Karpas-422 (cell line): ENCODE results near the gene RGR. TPM values are rescaled to one million over a fixed set of nuclear protein-coding genes. Genes with fewer than 3 reads are reported as not detected.

Experiments
- DNase-seq: peaks from one replicate; pipeline ENCODE4 v3.0.0-alpha.2; 2015
- H2AFZ ChIP-seq: fragments of 200-600 bp; sonication (generic); 2 replicates; pipeline ENCODE4 v1.6.1; 2014; ENCODE audit warnings: antibody characterized with exemption, low read length, mixed read lengths
- H3K27ac ChIP-seq: fragments of 200-600 bp; sonication (generic); 2 replicates; pipeline ENCODE4 v1.5.1; 2014; ENCODE audit warnings: mild to moderate bottlenecking, low read length, moderate library complexity
- H3K27me3 ChIP-seq: fragments of 200-600 bp; sonication (generic); 2 replicates; pipeline ENCODE4 v1.6.1; 2014; ENCODE audit warnings: low read length, mixed read lengths
- H3K36me3 ChIP-seq: fragments of 200-600 bp; sonication (generic); 2 replicates; pipeline ENCODE4 v1.6.1; 2014; ENCODE audit warnings: low read length, mixed read lengths; ENCODE audit not compliant: insufficient read depth
- H3K4me1 ChIP-seq: fragments of 200-600 bp; sonication (generic); 2 replicates; pipeline ENCODE4 v1.6.1; 2014; ENCODE audit warnings: mild to moderate bottlenecking, low read length, mixed read lengths
- H3K4me2 ChIP-seq: fragments of 200-600 bp; sonication (generic); 2 replicates; pipeline ENCODE4 v1.6.1; 2014; ENCODE audit warnings: low read length, low read depth, mild to moderate bottlenecking; ENCODE audit not compliant: poor library complexity, severe bottlenecking
- H3K4me3 ChIP-seq: fragments of 200-600 bp; sonication (generic); 2 replicates; pipeline ENCODE4 v1.5.1; 2014; ENCODE audit warnings: mild to moderate bottlenecking, antibody characterized with exemption, low read length, mixed read lengths
- H3K79me2 ChIP-seq: fragments of 200-600 bp; sonication (generic); 2 replicates; pipeline ENCODE4 v1.6.1; 2014; ENCODE audit warnings: mild to moderate bottlenecking, low read length, mixed read lengths
- H3K9ac ChIP-seq: fragments of 200-600 bp; sonication (generic); 2 replicates; pipeline ENCODE4 v1.6.0; 2014; ENCODE audit warnings: low read length
- H3K9me2 ChIP-seq: fragments of 200-600 bp; sonication (generic), shearing (Covaris generic); replicated peaks from 2 replicates; pipeline ENCODE4 v1.6.0; 2014; ENCODE audit warnings: mild to moderate bottlenecking, low read length, moderate library complexity; ENCODE audit not compliant: insufficient read depth
- H3K9me3 ChIP-seq: fragments of 300-700, 200-600 bp; sonication (generic); 2 replicates; pipeline ENCODE4 v1.6.1; 2014; ENCODE audit warnings: low read length, mixed read lengths
- H4K20me1 ChIP-seq: fragments of 200-600 bp; sonication (generic); 2 replicates; pipeline ENCODE4 v1.6.1; 2014; ENCODE audit warnings: mild to moderate bottlenecking, antibody characterized with exemption, low read length, low read depth; ENCODE audit not compliant: insufficient read depth
- total RNA-seq: library from RNA; depleted of rRNA; stranded (reverse); fragments of >200 nt; shearing (Covaris generic); gene quantifications from 2 replicates; pipeline ENCODE4 v1.2.3, GENCODE V29; 2014; ENCODE audit warnings: low replicate concordance

Gene RGR
- total RNA-seq, 1 experiment from 2014 or later, result not detected

DNA sequence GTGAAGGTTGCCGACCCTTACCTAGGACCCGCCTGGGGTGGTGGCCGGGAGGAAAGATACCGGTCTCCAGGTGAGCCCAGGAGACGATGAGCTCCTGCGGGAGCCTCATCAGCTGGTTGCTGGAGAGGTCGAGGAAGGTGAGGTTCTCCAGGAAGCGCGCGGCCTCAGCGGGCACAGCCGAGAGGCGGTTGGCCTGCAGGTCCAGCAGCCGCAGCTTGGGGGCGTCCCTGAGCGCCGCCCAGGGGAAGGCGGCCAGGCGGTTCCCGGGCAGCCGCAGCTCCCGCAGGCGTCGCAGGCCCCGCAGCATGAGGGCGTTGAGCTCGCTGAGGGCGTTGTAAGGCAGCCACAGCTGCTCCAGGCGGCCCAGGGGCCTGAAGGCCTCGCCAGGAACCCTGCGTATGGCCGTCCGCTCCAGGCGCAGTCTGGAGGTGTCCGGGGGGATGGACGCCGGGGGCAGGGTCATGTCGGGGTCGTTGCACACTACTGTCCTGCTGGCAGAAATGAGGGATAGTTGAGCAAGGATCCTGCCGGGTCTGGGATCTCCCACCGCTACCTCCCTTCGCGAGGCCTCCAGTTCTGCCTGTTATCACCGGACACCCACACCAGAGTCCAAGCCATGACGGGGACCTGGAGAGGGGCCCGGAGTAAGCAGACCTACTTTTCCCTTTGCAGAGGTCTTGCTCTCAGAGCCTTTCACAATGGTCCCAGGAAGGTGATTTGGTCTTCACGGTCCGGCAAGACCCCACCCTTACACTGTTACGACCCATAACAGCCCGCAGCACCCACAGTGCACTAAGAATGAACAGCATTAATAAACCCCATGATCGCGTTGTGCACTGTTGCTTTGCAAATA is 7.4 kb upstream of the RGR start:
- no peaks in the 10 kb centered on the region for H4K20me1 ChIP-seq
- no peak overlapping the region for H3K27ac ChIP-seq
- no peaks in the 10 kb centered on the region for H3K4me1 ChIP-seq
- DNase-seq, result no peak
- H2AFZ ChIP-seq, result no peak overlapping the region
- no peak overlapping the region for H3K9ac ChIP-seq
- no peaks in the 10 kb centered on the region for H3K9me2 ChIP-seq
- H3K9me3 ChIP-seq, result no peaks in the 10 kb centered on the region
- H3K4me3 ChIP-seq, result no peak overlapping the region
- H3K79me2 ChIP-seq, result no peaks in the 10 kb centered on the region
- no peak overlapping the region for H3K4me2 ChIP-seq
- no peaks in the 10 kb centered on the region for H3K36me3 ChIP-seq
- no peaks in the 10 kb centered on the region for H3K27me3 ChIP-seq

DNA sequence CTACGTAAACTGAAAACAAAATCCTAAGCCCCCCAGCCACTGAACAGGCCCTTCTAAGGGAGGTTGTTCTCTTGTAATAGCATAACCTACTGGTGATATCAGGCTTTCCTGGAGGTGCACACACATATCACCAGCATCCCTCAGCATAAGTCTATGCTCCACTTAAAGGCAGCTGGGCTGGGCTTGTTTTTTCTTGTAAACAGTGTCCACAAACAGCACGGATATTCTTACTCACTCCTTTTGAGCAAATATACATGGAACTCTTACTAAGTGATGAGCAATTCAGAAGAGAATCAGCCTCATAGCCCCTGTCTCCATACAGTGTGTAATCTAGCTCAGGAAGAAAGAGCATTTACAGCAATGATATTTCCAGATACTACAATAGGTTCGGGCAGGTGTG is 5.9 kb upstream of the RGR start:
- Histone ChIP-seq H3K4me1 (no peaks in the 10 kb centered on the region), H4K20me1 (no peaks in the 10 kb centered on the region), H3K9ac (no peak overlapping the region), H3K79me2 (no peaks in the 10 kb centered on the region), H3K27me3 (no peaks in the 10 kb centered on the region), H3K36me3 (no peaks in the 10 kb centered on the region), H3K9me3 (no peaks in the 10 kb centered on the region), H3K4me3 (no peak overlapping the region), H2AFZ (no peak overlapping the region), H3K27ac (no peak overlapping the region), H3K9me2 (no peaks in the 10 kb centered on the region), H3K4me2 (no peak overlapping the region)
- no peak for DNase-seq

DNA sequence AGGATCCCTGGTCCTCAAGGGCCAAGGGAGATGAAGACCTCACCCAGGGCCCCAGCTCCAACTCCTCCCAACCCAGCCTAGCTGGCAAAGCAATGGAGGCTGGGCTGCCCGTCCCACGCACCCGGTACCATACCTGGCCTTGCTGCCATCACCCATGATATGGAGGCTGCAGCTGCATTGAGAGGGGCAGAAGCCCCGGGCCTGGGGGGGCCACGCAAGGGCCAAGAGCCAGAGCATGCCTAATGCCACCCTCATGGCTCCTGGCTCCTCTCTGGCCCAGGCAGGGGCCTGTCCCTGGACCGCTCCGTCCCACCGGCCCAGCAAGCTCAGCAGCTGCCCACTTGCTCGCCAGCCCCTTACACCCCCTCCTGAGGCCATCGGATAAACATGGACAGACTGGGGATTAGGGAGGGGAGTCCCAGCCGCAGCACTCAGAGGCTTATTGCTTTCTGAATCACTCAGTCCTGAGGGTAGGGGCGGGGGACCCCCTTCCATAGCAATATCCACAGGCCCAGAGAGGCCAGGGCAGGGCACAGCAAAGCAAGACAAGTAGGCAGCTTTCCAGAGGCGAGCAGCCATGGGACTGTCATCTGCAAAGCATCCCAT is 3.6 kb upstream of the RGR start, which contains the start of gene LRIT1:
Gene LRIT1 (minus strand): TSS at position 362 of the 606 bp plus-strand sequence. CDS start 107 bp downstream, at position 255.
- no peak within 1 kb of the TSS for H3K4me3 ChIP-seq
- H3K27me3 ChIP-seq, result no peaks in the 10 kb centered on the region
- no peaks in the 10 kb centered on the region for H3K9me3 ChIP-seq
- DNase-seq, result no peak
- H3K4me2 ChIP-seq, result no peak within 1 kb of the TSS
- H3K36me3 ChIP-seq, result no peaks in the 10 kb centered on the region
- H4K20me1 ChIP-seq, result no peaks in the 10 kb centered on the region
- no peaks in the 10 kb centered on the region for H3K4me1 ChIP-seq
- no peaks in the 10 kb centered on the region for H3K9me2 ChIP-seq
- H3K79me2 ChIP-seq, result no peaks in the 10 kb centered on the region
- H3K27ac ChIP-seq, result no peak within 1 kb of the TSS
- H2AFZ ChIP-seq, result no peak within 1 kb of the TSS
- no peak within 1 kb of the TSS for H3K9ac ChIP-seq

DNA sequence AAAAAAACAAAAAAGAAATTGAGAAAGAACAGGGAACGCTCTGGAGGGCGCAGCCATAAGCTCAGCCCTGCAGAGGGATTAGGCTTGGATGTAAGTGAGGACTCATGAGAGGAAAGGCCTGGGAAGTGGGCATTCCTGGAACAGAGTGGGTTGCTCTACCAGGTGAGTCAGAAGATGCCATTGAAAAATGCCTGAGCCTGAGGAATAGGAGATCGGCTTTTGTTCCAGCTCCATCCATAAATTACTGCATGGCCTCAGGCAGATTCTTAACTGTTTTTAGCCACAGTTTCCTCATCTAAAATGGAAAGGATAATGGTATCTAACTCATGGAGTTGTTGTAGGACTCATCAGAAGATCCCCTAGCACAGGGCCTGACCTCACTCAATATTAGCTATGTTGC is 1.1 kb upstream of the RGR start:
- H3K27me3 ChIP-seq, result no peaks in the 10 kb centered on the region
- no peak overlapping the region for H3K27ac ChIP-seq
- no peaks in the 10 kb centered on the region for H3K9me2 ChIP-seq
- no peaks in the 10 kb centered on the region for H4K20me1 ChIP-seq
- no peak overlapping the region for H2AFZ ChIP-seq
- H3K4me3 ChIP-seq, result no peak overlapping the region
- no peaks in the 10 kb centered on the region for H3K9me3 ChIP-seq
- H3K9ac ChIP-seq, result no peak overlapping the region
- no peaks in the 10 kb centered on the region for H3K79me2 ChIP-seq
- no peaks in the 10 kb centered on the region for H3K4me1 ChIP-seq
- H3K36me3 ChIP-seq, result no peaks in the 10 kb centered on the region
- no peak for DNase-seq
- no peak overlapping the region for H3K4me2 ChIP-seq

DNA sequence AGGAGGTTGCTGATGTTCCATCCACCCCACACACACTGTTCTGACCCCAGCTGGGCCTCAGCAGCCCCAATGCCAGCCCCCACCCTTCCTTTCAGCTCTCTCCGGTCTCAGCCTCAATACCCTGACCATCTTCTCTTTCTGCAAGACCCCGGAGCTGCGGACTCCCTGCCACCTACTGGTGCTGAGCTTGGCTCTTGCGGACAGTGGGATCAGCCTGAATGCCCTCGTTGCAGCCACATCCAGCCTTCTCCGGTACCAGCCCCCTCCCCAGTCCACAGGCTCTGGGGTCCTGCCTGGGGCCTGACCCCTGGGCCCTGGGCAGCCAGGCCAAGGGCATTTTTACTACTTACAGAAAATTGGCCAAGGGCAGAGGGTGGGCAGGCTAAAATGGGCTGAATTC is 2.6 kb downstream of the RGR start:
- Histone ChIP-seq H3K4me3 (no peak overlapping the region), H3K9me2 (no peaks in the 10 kb centered on the region), H3K79me2 (no peaks in the 10 kb centered on the region), H3K27me3 (no peaks in the 10 kb centered on the region), H3K27ac (no peak overlapping the region), H3K36me3 (no peaks in the 10 kb centered on the region), H3K4me2 (no peak overlapping the region), H2AFZ (no peak overlapping the region), H3K9me3 (no peaks in the 10 kb centered on the region), H3K9ac (no peak overlapping the region), H4K20me1 (no peaks in the 10 kb centered on the region), H3K4me1 (no peaks in the 10 kb centered on the region)
- no peak for DNase-seq

DNA sequence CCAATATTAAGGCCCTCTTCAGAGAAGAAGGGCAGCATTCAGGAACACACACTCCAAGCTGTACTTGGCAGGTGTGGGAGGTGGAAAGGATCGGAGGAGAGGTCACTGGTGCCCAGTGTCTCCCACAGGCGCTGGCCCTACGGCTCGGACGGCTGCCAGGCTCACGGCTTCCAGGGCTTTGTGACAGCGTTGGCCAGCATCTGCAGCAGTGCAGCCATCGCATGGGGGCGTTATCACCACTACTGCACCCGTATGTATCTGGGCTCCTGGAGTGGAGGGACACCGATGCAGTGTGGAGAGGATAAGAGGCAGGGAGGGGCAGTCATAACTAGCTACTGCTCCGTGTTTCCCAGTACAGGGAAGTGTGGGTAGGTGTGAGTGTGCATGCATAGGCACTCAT is 3.9 kb downstream of the RGR start:
- H3K4me2 ChIP-seq, result no peak overlapping the region
- no peak overlapping the region for H2AFZ ChIP-seq
- no peak overlapping the region for H3K9ac ChIP-seq
- no peak overlapping the region for H3K4me3 ChIP-seq
- no peaks in the 10 kb centered on the region for H3K9me3 ChIP-seq
- H3K9me2 ChIP-seq, result no peaks in the 10 kb centered on the region
- H3K36me3 ChIP-seq, result no peaks in the 10 kb centered on the region
- H3K79me2 ChIP-seq, result no peaks in the 10 kb centered on the region
- H3K4me1 ChIP-seq, result no peaks in the 10 kb centered on the region
- no peak overlapping the region for H3K27ac ChIP-seq
- H3K27me3 ChIP-seq, result no peaks in the 10 kb centered on the region
- H4K20me1 ChIP-seq, result no peaks in the 10 kb centered on the region
- DNase-seq, result no peak

DNA sequence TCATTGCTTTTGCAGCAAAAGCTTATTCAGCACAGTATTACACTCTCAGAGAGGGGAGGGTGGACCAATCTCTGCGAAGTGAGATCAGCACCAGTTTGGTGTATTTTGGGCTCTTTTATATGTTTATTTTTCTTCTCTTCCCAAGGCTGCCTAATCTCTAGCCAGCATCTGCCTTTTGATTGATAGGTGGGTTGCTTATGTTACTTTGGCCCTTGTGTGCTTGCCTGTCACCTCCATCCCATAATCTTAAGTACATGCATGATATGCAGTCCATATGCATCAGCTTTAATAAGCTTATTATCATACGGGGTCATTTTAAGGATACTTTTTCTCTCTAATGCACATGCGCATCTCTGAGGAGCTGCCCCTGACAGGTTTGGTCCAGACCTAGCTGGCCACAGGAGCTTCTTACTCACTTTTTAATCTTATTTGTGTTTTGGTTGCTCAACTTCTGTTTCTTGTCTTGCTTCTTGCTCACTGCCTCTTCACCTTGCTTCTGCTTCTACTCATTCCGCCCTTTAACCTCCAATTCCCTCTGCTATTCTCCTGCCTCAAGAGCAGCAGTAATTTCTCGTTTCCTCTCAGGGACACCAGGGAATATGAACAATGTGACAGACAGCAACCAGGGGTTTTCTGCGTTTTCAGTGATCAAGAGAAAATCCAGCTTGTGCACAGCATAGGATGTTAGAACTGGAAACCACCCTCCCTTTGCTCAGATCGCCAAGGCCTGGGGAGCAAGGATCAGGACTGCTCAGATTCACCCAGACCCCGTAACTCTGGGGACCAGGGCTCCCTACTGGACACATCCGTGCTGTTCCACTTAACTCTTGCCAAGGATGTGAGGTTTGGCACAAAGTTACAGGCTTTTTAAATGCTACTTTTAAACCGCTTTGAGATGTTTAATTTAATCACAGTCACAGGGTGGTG is 10.0 kb downstream of the RGR start:
- no peak for DNase-seq
- H3K79me2 ChIP-seq, result no peaks in the 10 kb centered on the region
- H3K4me1 ChIP-seq, result no peaks in the 10 kb centered on the region
- H3K9me2 ChIP-seq, result no peaks in the 10 kb centered on the region
- no peak overlapping the region for H2AFZ ChIP-seq
- H3K4me3 ChIP-seq, result no peak overlapping the region
- H3K9ac ChIP-seq, result no peak overlapping the region
- no peak overlapping the region for H3K4me2 ChIP-seq
- no peaks in the 10 kb centered on the region for H3K36me3 ChIP-seq
- no peak overlapping the region for H3K27ac ChIP-seq
- H3K9me3 ChIP-seq, result no peaks in the 10 kb centered on the region
- no peaks in the 10 kb centered on the region for H3K27me3 ChIP-seq
- H4K20me1 ChIP-seq, result no peaks in the 10 kb centered on the region
